ENCODE measurements around the gene HMCN1. TPM values are rescaled to one million over a fixed set of nuclear protein-coding genes. Genes with fewer than 3 reads are reported as not detected.
A peak's percentile ranks its signal among the peaks of the same experiment; 100 is the strongest.

The HMCN1 gene
- total and polyA plus RNA-seq, 2 donors = 0.50 to 0.85 TPM

- WGBS = 60% methylated on average over 6 of the region's 6 CpGs
- peak in 1 of 9 donors; percentile 9 for DNase-seq (ENCODE audit: low read depth in 6 of 9, low spot score in 9 of 9)
- no peaks in the 10 kb centered on the region for H3K36me3 ChIP-seq (ENCODE audit: control insufficient read depth in 2 of 2, insufficient read depth in 2 of 2, low read length in 1 of 2)
- no peak overlapping the region for H3K27ac ChIP-seq (ENCODE audit: low read depth in 1 of 2, low read length in 1 of 2)
- H3K27me3 ChIP-seq (ENCODE audit: control insufficient read depth in 2 of 2, insufficient read depth in 1 of 2, low read length in 1 of 2) = no peaks in the 10 kb centered on the region
- no peaks in the 10 kb centered on the region for H3K9me3 ChIP-seq (ENCODE audit: control insufficient read depth in 2 of 2, insufficient read depth in 1 of 2, low read length in 1 of 2)
- H3K4me1 ChIP-seq (ENCODE audit: control insufficient read depth in 2 of 2, insufficient read depth in 2 of 2, low read length in 2 of 2) = no peaks in the 10 kb centered on the region
- H3K4me3 ChIP-seq (ENCODE audit: low read length in 2 of 2) = no peak overlapping the region
These were observed 348.2 kb downstream of the HMCN1 start for GRCh38 chr1:186082235-186082937.

- H3K36me3 ChIP-seq (ENCODE audit: control insufficient read depth in 2 of 2, insufficient read depth in 2 of 2, low read length in 1 of 2) = no peaks in the 10 kb centered on the region
- WGBS = 98% methylated on average over 3 of the region's 3 CpGs
These were observed 352.4 kb downstream of the HMCN1 start for GRCh38 chr1:186086583-186086982.

DNA sequence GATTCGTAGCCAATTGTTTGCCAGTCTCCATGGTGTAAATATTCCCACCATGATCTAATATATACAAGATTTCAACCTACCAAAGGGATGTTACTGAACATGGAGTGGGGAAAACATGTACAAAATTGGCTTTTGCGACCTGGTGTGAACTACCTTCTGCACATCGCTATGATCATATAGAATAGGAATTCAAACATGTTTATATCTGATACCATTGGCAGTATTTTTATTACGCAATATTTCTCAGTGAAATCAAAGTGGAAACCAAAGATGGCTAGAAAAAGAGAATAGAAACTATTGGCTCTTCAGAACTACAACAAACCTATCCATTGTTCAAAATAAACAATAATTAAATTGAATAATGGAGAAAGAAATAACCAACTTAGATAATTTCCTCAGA, 355.7 kb downstream of the HMCN1 start:
- H3K9me3 ChIP-seq (ENCODE audit: control insufficient read depth in 2 of 2, insufficient read depth in 1 of 2, low read length in 1 of 2) = no peaks in the 10 kb centered on the region
- H3K27me3 ChIP-seq (ENCODE audit: control insufficient read depth in 2 of 2, insufficient read depth in 1 of 2, low read length in 1 of 2) = no peaks in the 10 kb centered on the region
- no peaks in the 10 kb centered on the region for H3K4me1 ChIP-seq (ENCODE audit: control insufficient read depth in 2 of 2, insufficient read depth in 2 of 2, low read length in 2 of 2)
- H3K27ac ChIP-seq (ENCODE audit: low read depth in 1 of 2, low read length in 1 of 2) = no peak overlapping the region
- no peak overlapping the region for H3K4me3 ChIP-seq (ENCODE audit: low read length in 2 of 2)
- DNase-seq (ENCODE audit: low read depth in 6 of 9, low spot score in 9 of 9) = no peak
- WGBS = 97% methylated on average over 4 of the region's 4 CpGs
- H3K36me3 ChIP-seq (ENCODE audit: control insufficient read depth in 2 of 2, insufficient read depth in 2 of 2, low read length in 1 of 2) = no peaks in the 10 kb centered on the region

More at GRCh38 chr1:186086583-186086982, 352.4 kb downstream of the HMCN1 start:
- no peak overlapping the region for H3K4me3 ChIP-seq (ENCODE audit: low read length in 2 of 2)
- H3K4me1 ChIP-seq (ENCODE audit: control insufficient read depth in 2 of 2, insufficient read depth in 2 of 2, low read length in 2 of 2) = no peaks in the 10 kb centered on the region
- no peak for DNase-seq (ENCODE audit: low read depth in 6 of 9, low spot score in 9 of 9)
- no peaks in the 10 kb centered on the region for H3K9me3 ChIP-seq (ENCODE audit: control insufficient read depth in 2 of 2, insufficient read depth in 1 of 2, low read length in 1 of 2)
- no peaks in the 10 kb centered on the region for H3K27me3 ChIP-seq (ENCODE audit: control insufficient read depth in 2 of 2, insufficient read depth in 1 of 2, low read length in 1 of 2)
- no peak overlapping the region for H3K27ac ChIP-seq (ENCODE audit: low read depth in 1 of 2, low read length in 1 of 2)

GRCh38 chr1:186091222-186091720, 357.1 kb downstream of the HMCN1 start:
- Histone ChIP-seq H3K4me1 (ENCODE audit: control insufficient read depth in 2 of 2, insufficient read depth in 2 of 2, low read length in 2 of 2) (no peaks in the 10 kb centered on the region), H3K9me3 (ENCODE audit: control insufficient read depth in 2 of 2, insufficient read depth in 1 of 2, low read length in 1 of 2) (no peaks in the 10 kb centered on the region), H3K36me3 (ENCODE audit: control insufficient read depth in 2 of 2, insufficient read depth in 2 of 2, low read length in 1 of 2) (no peaks in the 10 kb centered on the region), H3K4me3 (ENCODE audit: low read length in 2 of 2) (no peak overlapping the region), H3K27me3 (ENCODE audit: control insufficient read depth in 2 of 2, insufficient read depth in 1 of 2, low read length in 1 of 2) (no peaks in the 10 kb centered on the region), H3K27ac (ENCODE audit: low read depth in 1 of 2, low read length in 1 of 2) (no peak overlapping the region)
- DNase-seq (ENCODE audit: low read depth in 6 of 9, low spot score in 9 of 9) = no peak

- WGBS = 72% methylated on average over 2 of the region's 2 CpGs
- Histone ChIP-seq H3K27me3 (ENCODE audit: control insufficient read depth in 2 of 2, insufficient read depth in 1 of 2, low read length in 1 of 2) (no peaks in the 10 kb centered on the region), H3K27ac (ENCODE audit: low read depth in 1 of 2, low read length in 1 of 2) (no peak overlapping the region), H3K4me1 (ENCODE audit: control insufficient read depth in 2 of 2, insufficient read depth in 2 of 2, low read length in 2 of 2) (no peaks in the 10 kb centered on the region), H3K4me3 (ENCODE audit: low read length in 2 of 2) (no peak overlapping the region), H3K36me3 (ENCODE audit: control insufficient read depth in 2 of 2, insufficient read depth in 2 of 2, low read length in 1 of 2) (no peaks in the 10 kb centered on the region), H3K9me3 (ENCODE audit: control insufficient read depth in 2 of 2, insufficient read depth in 1 of 2, low read length in 1 of 2) (no peaks in the 10 kb centered on the region)
- no peak for DNase-seq (ENCODE audit: low read depth in 6 of 9, low spot score in 9 of 9)
These were observed 359.2 kb downstream of the HMCN1 start for GRCh38 chr1:186093437-186093836.

- no peaks in the 10 kb centered on the region for H3K9me3 ChIP-seq (ENCODE audit: control insufficient read depth in 2 of 2, insufficient read depth in 1 of 2, low read length in 1 of 2)
- H3K4me3 ChIP-seq (ENCODE audit: low read length in 2 of 2) = no peak overlapping the region
- 92% methylated on average over 2 of the region's 2 CpGs for WGBS
- no peak for DNase-seq (ENCODE audit: low read depth in 6 of 9, low spot score in 9 of 9)
- H3K4me1 ChIP-seq (ENCODE audit: control insufficient read depth in 2 of 2, insufficient read depth in 2 of 2, low read length in 2 of 2) = no peaks in the 10 kb centered on the region
- H3K36me3 ChIP-seq (ENCODE audit: control insufficient read depth in 2 of 2, insufficient read depth in 2 of 2, low read length in 1 of 2) = no peaks in the 10 kb centered on the region
- H3K27ac ChIP-seq (ENCODE audit: low read depth in 1 of 2, low read length in 1 of 2) = no peak overlapping the region
- no peaks in the 10 kb centered on the region for H3K27me3 ChIP-seq (ENCODE audit: control insufficient read depth in 2 of 2, insufficient read depth in 1 of 2, low read length in 1 of 2)
These were observed 360.0 kb downstream of the HMCN1 start for GRCh38 chr1:186094172-186094571.

DNA sequence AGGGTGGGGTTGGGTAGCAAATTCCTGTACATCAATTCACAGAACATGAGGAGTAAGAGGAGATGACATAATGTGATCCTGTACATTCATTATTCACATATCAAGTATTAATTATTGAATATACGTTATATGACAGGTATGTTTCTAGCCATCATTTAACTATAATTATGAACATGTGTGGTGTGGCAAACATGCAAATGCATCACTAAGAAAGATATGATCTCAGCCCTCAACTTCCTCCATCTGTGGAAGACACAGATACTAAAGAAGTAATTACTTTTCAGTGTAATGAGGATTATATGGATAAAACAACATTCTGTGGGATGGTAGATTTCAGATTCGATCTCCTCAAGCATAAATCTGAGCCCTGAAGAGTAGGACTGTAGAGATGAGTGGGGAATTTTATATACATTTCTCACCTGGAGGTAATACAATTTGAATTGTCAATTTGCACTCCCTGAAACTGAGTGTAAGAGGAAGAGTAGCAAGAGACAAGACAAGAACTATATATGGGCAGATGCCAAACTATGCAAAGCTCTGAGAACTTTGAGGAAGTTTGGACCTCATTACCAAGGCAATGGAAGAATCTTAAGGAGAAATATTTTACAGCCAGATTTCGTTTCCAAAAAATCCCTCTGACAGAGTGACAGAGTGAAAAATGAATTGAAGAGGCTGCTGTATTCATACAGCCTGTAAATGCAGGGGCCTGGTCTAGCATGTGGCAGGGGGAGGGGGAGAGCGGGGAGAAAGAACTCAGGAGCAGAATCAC, 365.3 kb downstream of the HMCN1 start:
- Histone ChIP-seq H3K4me1 (ENCODE audit: control insufficient read depth in 2 of 2, insufficient read depth in 2 of 2, low read length in 2 of 2) (no peaks in the 10 kb centered on the region), H3K36me3 (ENCODE audit: control insufficient read depth in 2 of 2, insufficient read depth in 2 of 2, low read length in 1 of 2) (no peaks in the 10 kb centered on the region), H3K4me3 (ENCODE audit: low read length in 2 of 2) (no peak overlapping the region), H3K27ac (ENCODE audit: low read depth in 1 of 2, low read length in 1 of 2) (no peak overlapping the region), H3K27me3 (ENCODE audit: control insufficient read depth in 2 of 2, insufficient read depth in 1 of 2, low read length in 1 of 2) (no peaks in the 10 kb centered on the region), H3K9me3 (ENCODE audit: control insufficient read depth in 2 of 2, insufficient read depth in 1 of 2, low read length in 1 of 2) (no peaks in the 10 kb centered on the region)
- 90% methylated on average over 4 of the region's 4 CpGs for WGBS
- DNase-seq (ENCODE audit: low read depth in 6 of 9, low spot score in 9 of 9) = no peak

- Histone ChIP-seq H3K27me3 (ENCODE audit: control insufficient read depth in 2 of 2, insufficient read depth in 1 of 2, low read length in 1 of 2) (no peaks in the 10 kb centered on the region), H3K36me3 (ENCODE audit: control insufficient read depth in 2 of 2, insufficient read depth in 2 of 2, low read length in 1 of 2) (no peaks in the 10 kb centered on the region), H3K9me3 (ENCODE audit: control insufficient read depth in 2 of 2, insufficient read depth in 1 of 2, low read length in 1 of 2) (no peaks in the 10 kb centered on the region), H3K27ac (ENCODE audit: low read depth in 1 of 2, low read length in 1 of 2) (no peak overlapping the region), H3K4me1 (ENCODE audit: control insufficient read depth in 2 of 2, insufficient read depth in 2 of 2, low read length in 2 of 2) (no peaks in the 10 kb centered on the region), H3K4me3 (ENCODE audit: low read length in 2 of 2) (no peak overlapping the region)
- no peak for DNase-seq (ENCODE audit: low read depth in 6 of 9, low spot score in 9 of 9)
- 86% methylated on average over 1 of the region's 1 CpG for WGBS
These were observed 367.9 kb downstream of the HMCN1 start for GRCh38 chr1:186102107-186102506.

GRCh38 chr1:186102547-186103148, 368.5 kb downstream of the HMCN1 start:
- WGBS = 36% methylated on average over 3 of the region's 3 CpGs
- H3K27ac ChIP-seq (ENCODE audit: low read depth in 1 of 2, low read length in 1 of 2) = no peak overlapping the region
- H3K27me3 ChIP-seq (ENCODE audit: control insufficient read depth in 2 of 2, insufficient read depth in 1 of 2, low read length in 1 of 2) = no peaks in the 10 kb centered on the region
- H3K9me3 ChIP-seq (ENCODE audit: control insufficient read depth in 2 of 2, insufficient read depth in 1 of 2, low read length in 1 of 2) = no peaks in the 10 kb centered on the region
- H3K4me1 ChIP-seq (ENCODE audit: control insufficient read depth in 2 of 2, insufficient read depth in 2 of 2, low read length in 2 of 2) = no peaks in the 10 kb centered on the region
- H3K36me3 ChIP-seq (ENCODE audit: control insufficient read depth in 2 of 2, insufficient read depth in 2 of 2, low read length in 1 of 2) = no peaks in the 10 kb centered on the region
- H3K4me3 ChIP-seq (ENCODE audit: low read length in 2 of 2) = no peak overlapping the region
- no peak for DNase-seq (ENCODE audit: low read depth in 6 of 9, low spot score in 9 of 9)
